Inflammatory macrophage treated with lipopolysaccharide for 4 hours (primary cell): ENCODE results near the gene B4GALT6.
"Not testable (repeated sequence)": the region's sequence is repeated elsewhere in the genome, so short reads cannot be mapped to it uniquely, and the experiment has no call there.

ENCODE experiments used
- DNase-seq: peaks from one replicate; pipeline ENCODE4 v3.0.0-alpha.2; 2020

B4GALT6 gene

DNA sequence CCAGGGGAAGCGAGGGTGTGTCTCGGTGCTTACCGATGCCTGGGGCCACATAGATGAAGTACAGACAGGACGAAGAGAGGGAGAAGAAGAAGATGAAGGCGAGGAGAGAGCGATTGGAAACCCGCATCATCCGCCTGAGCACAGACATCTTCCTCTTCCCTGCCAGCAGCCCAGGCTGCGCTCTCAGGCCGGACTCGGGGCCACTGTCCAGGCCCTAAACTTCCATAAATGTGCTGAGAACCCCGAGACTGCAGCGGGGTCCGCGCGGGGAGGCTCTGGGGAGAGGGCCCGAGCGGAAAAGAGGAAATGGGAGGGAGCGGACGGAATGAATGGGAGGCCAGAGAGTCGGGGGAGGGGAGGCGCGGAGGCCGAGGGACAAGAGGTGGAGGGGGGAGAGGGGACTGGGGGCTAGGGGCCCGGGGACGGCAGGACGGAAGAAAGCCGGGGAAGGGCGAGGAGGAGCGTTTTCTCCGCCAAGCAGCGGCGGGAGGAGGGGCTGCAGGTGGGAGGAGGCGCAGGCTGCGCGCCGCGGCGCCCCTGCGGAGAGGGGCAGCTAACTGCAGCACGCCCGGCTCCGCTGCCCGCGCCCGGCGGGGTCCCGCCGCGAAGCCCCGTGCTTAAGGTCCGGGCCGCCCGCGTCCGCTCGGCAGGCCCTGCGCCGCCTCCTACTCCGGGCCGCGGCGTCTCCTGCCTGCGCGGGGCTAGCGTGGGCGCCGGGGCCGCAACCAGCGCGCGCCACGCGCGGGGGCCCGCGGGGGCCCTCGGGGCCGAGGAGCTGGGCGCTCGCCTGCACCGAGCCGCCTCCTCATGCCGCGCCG, at the start of gene B4GALT6:
TSS of gene B4GALT6 (minus strand) at position 303 of the 818 bp plus-strand sequence. CDS start at position 148, 155 bp downstream.
- peak; percentile 28 for DNase-seq

GRCh38 chr18:31731628-31732027, 47.2 kb upstream of the B4GALT6 start:
- no peak for DNase-seq

DNA sequence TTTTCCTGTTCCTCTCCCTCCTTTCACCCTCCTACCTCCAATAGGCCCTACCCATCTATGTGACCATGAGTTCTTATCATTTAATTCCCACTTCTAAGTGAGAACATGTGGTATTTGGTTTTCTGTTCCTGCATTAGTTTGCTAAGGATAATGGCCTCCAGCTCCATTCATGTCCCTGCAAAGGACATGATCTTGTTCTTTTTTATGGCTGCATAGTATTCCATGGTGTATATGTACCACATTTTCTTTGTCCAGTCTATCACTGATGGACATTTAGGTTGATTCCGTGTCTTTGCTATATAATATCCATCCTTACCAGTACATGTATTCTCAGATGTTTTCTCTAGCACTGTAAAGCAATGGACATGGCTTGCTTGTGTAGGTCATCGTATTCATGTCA, 44.8 kb upstream of the B4GALT6 start:
- not testable (repeated sequence) for DNase-seq

DNA sequence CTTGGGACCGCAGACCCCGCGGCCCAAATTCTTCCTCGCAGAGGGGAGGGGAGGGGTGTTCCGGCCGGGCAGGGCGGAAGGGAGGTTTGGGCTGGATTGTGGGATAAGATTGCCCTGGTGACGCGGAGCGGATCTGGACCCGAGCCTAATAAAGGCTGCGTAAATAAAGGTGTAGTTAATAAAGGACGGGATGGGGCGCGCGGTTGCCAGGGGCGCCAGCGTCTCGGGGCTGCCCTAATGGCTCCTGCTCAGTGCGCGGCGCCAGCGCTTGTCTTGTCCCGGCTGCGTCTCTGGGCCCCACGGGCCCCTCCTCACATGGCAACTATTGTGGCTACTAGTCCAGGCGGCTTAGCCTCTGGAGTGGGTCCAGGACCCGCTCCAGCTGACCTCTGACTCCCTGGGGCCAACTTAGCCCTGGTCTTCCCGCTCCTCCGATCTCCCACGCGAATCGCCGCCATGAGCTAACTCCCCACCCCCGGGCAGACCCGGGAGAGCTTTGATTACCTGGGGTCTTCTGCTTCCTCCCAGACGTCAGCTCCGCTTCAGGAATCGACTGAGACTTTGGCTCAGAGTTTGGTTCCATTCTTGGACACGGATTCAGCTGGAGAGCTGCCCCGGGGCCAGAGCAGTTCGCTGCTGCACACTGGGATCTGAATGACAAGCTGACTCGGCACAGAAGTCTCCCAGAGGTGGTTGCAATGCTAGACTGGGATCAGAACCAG, 39.8 kb upstream of the B4GALT6 start:
- DNase-seq, result no peak

GRCh38 chr18:31723639-31723989, 39.2 kb upstream of the B4GALT6 start:
- no peak for DNase-seq

DNA sequence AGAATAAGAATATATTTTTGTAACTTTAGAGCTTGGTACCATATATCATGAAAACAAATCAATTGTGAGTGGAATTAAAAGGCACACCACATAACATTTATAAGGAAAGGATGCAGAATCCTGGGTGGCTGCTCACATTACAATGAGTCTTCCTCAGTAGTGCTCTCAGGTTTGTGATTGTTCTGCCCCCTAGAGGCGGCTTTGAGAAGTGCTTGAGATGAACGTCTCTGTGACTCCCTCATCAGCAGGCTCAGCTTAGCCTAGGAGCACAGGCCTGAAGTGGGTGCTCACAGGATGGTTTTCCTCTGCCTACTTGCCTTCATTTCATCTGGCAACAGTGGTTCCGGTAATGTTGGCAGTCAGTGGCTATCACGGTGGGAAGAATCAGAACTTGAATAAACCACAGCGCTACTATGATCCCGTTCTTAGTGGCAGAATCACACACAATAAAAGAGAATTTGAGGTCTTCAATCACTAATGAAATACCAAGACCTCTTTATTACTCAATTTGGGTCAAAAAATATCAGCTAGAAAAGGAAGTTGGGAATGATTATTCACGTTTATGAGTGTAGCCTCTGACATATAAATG, 38.1 kb upstream of the B4GALT6 start:
- peak; percentile 80 for DNase-seq

- no peak for DNase-seq
Observed at GRCh38 chr18:31721601-31722000, 37.2 kb upstream of the B4GALT6 start.

- DNase-seq, result no peak
Observed at GRCh38 chr18:31720867-31721266, 36.5 kb upstream of the B4GALT6 start.

DNA sequence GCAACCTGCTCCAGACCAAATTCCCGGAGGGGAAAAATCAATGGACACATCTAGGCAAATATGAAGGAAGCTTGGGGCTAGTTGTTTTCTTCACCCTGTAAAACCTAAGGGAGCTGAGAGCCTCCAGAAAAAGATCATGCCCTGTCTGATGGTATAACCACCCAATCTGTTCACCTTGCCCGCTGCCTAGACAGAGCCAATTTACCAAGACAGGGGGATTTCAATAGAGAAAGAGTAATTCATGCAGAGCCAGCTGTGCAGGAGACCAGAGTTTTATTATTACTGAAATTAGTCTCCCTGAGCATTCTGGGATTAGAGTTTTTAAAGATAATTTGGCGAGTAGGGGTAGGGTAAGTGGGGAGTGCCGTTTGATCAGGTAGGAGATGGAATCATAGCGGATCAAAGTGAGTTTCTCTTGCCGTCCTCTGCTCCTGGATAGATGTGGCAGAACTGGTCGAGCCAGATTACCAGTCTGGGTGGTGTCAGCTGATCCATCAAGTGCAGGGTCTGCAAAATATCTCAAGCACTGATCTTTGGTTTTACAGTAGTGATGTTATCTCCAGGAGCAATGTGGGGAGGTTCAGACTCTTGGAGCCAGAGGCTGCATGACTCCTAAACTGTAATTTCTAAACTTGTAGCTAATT, 35.1 kb upstream of the B4GALT6 start:
- no peak for DNase-seq

DNA sequence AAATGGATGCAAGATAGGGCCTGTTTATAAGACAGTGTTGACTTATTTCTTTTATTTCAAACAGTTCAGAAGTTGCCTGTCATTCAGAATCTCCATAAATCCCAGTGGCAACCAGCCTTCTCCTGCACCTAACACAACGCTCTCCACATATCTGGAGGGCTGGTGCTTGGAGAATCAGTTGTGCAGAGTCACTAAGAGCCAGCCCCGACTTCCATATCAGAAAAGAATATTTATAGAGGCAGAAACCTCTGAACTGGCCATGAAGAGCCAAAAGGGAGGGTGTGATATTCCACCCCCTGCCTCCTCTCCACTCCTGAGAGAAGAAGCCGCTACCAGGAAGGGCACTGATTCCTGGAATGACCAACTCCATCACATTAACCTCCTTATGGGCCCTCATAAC, 34.0 kb upstream of the B4GALT6 start:
- DNase-seq, result no peak

- no peak for DNase-seq
Observed at GRCh38 chr18:31716362-31716761, 32.0 kb upstream of the B4GALT6 start.

DNA sequence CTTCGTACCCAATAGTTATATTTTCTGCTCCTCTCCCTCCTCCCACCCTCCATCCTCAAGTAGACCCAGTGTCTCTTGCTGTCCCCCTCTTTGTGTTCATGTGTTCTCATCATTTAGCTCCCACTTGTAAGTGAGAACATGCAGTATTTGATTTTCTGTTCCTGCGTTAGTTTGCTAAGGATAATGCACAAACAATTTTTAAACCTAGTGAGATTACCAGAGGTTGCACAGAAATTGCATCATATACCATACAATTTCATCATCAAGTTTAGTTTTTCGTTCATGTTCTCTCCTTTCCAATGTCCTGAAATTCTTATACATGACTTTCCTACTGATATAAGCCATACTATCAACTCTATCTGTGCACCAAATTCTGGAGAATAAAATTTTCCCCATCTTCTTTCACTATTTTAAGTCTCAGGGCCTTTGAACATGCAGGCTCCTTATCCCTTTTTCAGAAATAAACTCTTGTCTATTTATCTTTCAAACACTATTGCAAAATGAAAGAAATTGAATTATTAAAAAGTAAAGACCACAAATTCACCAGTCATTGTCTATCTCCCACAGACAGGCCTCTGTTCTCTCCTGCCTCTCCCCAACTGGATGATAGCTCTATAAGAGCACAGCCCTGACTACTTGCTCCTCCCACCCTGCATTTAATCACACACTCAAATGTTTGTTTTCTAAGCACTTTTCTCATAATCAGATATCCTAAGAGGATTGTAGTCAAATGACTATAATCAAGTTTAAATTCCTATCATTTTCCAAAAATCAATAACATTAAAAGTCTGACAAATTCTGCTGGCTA, 27.2 kb upstream of the B4GALT6 start:
- no peak for DNase-seq

- no peak for DNase-seq
Observed at GRCh38 chr18:31710826-31711225, 26.4 kb upstream of the B4GALT6 start.

- DNase-seq, result no peak
Observed at GRCh38 chr18:31707815-31708214, 23.4 kb upstream of the B4GALT6 start.

DNA sequence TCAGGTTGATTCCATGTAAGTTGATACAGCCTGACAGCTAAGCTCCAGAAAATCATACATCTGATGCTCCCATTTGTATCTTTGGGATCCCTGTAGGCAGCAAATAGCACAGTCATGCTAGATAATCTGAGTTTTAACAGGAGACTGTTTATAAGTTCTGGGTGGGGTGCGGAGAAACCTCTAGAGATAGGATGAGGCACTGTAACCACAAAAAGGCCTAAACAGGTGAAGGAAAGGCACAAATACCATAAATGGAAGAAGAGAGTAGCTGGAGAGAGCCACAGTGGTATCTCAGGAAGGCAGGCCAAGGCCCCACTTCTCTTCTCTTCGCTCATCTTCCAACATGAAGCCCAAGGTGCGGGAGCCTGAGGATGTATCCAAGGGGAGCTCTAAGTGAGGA, 18.1 kb upstream of the B4GALT6 start:
- DNase-seq, result no peak

DNA sequence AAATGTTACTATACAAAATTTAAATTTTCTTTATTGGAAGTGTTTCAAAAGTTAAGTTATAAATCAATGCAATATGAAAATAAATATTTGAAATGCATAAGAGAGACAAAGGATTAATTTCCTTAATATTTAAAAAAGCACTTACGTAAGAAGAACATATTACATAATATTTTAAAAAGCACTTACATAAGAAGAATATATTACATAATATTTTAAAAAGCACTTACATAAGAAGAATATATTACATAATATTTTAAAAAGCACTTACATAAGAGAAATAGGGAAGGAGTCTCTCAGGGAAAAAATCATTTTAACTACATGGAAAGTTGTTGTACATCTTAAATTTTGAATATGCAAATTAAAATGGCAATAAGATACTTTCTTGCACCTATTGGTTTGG, 17.4 kb upstream of the B4GALT6 start:
- peak; percentile 28 for DNase-seq

DNA sequence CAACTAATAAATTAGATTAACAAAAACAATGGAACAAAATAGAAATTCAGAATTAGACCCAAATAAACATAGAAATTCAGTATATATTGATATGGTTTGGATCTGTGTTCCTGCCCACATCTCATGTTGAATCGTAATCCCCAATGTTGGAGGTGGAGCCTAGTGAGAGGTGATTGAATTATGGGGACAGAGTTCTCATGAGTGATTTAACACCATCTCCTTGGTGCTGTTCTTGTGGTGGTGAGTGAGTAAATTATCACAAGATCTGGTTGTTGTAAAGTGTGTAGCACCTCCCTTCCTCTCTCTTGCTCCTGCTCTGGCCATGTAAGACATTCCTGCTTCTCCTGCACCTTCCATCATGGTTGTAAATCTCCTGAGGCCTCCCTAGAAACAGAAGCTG, 16.6 kb upstream of the B4GALT6 start:
- no peak for DNase-seq

DNA sequence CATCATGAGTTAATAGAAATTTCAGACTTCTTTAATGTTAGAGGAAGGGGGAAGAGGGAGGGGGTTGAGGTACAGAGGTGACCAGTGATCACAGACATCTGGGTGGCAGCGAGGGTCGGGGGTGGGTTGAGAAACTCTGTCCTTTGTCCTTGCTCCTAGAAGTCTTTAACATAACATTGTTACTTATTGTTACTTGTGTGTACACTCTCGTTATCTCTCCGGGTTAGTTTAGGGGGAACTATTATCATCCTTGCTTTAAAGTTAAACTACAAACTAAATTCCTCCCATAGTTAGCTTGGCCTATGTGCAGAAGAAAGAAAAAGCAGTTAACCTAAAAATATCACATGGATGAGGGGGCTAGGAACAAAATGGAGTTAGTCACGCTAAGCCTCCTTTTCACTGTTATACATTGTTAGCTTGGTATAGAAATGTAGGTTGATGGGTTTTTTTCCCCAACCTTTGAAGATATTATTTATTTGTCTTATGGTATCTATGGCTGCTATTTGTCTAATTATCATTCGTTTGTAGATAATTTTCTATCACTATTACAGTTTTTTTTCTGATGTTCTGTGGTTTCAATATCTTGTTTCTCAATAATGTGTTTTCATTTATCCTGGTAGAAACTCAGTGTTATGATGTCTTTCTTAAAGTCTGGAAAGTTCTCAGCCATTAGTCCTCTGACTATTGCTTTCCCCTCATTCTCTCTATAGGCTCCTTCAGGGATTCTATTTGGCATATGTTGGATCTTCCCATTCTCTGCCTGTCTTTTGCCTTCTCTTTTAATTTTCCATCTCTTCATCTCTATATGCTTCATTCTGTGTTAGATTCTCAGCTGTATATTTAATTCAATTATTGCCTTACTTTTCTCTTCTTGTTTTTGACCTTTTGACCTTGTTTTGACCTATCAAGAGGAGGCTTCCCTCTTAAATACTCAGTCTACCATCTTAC, 13.2 kb upstream of the B4GALT6 start:
- DNase-seq, result no peak

- no peak for DNase-seq
Observed at GRCh38 chr18:31695989-31696388, 11.6 kb upstream of the B4GALT6 start.

DNA sequence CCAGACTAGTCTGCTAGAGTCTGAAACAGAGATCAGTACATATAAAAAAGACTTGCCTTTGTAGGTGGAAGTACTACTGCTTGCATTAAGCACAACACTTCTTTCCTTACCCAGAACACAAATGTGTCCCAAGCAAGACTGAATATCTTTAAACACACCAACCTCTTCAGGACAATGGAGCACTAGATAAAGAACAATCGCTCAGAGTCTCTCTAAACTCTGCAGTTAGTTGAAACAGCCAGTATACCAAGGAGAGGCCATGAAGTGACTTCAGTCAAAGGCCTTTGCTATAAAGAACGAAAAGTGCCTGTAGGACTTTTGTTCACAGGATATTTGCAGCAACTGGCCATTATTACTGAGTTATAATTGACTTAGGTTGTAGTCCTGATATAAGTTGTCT, 9.9 kb upstream of the B4GALT6 start:
- no peak for DNase-seq

GRCh38 chr18:31688606-31689005, 4.2 kb upstream of the B4GALT6 start:
- no peak for DNase-seq
